Smooth muscle cell of the brain vasculature (primary cell): ENCODE results near the gene PTPDC1.
A peak's percentile ranks its signal among the peaks of the same experiment; 100 is the strongest.

Experiments used
- DNase-seq: peaks from one replicate; pipeline ENCODE4 v3.0.0-alpha.2; 2012; ENCODE audit warnings: low read depth, low spot score

Gene PTPDC1, protein sequence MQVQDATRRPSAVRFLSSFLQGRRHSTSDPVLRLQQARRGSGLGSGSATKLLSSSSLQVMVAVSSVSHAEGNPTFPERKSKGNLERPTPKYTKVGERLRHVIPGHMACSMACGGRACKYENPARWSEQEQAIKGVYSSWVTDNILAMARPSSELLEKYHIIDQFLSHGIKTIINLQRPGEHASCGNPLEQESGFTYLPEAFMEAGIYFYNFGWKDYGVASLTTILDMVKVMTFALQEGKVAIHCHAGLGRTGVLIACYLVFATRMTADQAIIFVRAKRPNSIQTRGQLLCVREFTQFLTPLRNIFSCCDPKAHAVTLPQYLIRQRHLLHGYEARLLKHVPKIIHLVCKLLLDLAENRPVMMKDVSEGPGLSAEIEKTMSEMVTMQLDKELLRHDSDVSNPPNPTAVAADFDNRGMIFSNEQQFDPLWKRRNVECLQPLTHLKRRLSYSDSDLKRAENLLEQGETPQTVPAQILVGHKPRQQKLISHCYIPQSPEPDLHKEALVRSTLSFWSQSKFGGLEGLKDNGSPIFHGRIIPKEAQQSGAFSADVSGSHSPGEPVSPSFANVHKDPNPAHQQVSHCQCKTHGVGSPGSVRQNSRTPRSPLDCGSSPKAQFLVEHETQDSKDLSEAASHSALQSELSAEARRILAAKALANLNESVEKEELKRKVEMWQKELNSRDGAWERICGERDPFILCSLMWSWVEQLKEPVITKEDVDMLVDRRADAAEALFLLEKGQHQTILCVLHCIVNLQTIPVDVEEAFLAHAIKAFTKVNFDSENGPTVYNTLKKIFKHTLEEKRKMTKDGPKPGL

DNA sequence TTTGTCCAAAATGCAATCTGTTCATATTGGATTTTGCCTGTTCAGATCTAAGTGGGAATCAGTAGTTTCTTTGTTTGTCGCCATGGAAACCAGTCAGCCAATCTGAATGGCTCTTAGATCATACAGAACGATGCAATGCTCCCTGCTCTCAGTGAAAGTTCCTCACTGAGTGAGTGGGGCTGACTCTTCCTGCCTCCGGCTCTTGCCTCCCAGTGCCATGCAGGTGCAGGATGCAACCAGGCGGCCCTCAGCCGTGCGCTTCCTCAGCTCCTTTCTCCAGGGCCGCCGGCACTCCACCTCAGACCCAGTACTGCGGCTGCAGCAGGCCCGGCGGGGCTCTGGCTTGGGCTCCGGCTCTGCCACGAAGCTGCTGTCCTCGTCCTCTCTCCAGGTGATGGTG lies at the start of gene PTPDC1:
Gene PTPDC1 (plus strand): TSS at position 151 of the 400 bp plus-strand sequence. CDS start 67 bp downstream, at position 218.
- DNase-seq, result no peak

DNA sequence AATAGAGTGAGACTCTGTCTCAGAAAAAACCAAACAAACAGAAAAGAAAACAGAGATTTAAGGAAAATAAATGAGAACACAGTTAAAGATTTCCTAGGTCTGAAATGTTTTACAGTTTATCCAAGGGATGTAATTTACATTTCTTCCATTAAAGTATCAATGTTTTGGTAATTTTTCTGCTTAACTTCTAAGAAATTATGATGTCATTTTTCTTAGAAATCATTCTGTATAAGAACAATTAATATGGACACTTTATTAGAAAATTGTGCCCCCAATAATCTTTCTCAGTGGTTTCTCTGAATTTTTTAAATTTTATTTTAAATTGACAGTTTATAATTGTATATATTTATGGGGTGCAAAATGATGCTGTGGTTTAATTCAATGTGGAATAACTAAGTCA lies 49.8 kb upstream of the PTPDC1 start:
- no peak for DNase-seq

DNA sequence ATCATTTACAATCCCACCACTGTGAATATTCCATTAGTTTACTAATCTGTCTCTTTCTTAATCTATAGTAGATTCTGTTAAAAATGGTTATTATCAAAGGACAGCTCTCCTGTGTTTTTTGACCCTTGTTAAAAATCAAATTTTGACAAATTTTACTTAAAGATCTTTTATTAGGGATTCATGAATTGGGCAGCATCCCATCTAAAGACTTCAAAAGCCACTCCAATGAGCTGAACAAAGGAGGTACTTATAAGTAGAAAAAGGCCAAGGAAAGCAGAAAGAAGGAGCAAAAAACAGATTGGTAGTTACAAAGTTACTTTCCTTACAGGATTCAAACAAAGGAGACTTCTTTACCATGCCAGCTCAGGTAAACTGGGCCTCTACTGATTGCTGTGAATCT lies 44.5 kb upstream of the PTPDC1 start:
- no peak for DNase-seq

DNA sequence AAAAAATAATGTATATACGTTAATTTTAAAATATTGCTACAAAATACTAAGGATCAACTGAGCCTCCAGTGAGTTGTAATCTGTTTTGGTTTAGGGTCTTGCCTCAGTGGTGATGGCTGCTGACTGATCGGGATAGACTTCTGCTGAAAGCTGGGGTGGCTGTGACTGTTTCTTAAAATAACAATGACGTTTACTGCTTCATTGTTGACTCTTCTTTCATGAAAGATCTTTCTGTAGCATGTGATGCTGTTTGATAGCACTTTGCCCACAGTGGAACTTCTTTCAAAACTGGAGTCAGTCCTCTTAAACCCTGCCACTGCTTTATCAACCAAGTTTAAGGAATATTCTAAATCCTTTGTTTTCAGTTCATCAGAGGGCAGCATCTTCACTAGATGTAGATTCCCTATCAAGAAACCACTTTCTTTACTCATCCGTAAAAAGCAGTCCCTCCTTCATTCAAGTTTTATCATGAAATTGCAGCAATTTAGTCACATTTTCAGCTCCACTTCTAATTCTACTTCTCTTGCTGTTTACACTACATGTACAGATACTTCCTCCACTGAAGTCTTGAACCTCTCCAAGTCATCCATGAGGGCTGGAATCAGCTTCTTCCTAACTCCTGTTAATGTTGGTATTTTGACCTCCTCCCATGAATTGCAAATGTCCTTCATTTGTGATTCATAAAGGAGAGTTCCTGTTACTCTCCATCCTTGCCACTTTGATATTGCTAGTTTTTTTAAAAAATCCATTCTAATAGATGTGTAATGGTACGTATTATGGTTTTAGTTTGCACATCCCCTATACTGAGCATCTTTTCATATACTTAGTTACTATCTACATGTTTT lies 41.5 kb upstream of the PTPDC1 start:
- DNase-seq, result no peak

DNA sequence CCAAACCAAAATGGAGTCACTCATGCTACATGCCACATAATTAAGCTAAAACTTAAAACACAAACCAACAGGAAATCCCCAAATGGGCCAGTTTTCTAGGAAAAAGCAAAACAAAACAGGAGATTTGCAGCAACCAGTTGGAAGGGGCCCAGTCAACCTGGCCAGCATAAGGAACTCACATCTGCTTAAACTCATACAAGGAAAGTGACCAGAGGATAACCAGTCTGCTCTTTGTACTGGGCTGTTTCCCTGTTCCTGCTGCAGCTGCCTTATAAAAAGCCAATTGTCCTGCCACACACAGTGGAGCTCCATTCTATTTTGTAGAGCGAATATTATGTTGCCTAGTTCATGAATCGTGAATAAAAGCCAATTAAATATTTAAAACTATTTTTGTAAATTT lies 29.5 kb upstream of the PTPDC1 start:
- DNase-seq, result no peak

DNA sequence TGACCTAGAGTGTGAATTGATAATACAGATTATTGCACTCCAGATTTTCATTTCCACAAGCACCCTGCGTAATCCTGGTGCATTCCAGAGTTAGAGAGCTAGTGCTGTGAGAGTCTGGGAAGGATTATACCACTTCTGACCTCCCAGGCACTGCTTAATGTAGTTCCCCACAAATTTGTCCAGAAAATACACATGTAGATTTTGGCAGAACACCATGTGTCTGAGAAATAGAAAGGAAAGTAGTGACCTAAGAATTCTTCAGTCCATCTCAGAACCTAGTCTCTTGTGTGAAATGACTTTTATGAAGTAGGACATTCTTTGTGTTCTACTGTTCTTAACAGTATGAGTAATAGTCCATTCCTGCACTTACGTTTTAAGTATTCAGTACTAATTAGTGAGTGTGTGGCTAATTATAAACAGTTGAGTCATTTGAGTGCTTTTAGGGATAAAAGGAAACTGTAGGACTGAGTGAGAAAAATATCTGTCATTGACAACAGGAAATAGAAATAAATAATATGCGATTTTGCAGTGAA lies 27.8 kb upstream of the PTPDC1 start:
- peak; percentile 26 for DNase-seq

DNA sequence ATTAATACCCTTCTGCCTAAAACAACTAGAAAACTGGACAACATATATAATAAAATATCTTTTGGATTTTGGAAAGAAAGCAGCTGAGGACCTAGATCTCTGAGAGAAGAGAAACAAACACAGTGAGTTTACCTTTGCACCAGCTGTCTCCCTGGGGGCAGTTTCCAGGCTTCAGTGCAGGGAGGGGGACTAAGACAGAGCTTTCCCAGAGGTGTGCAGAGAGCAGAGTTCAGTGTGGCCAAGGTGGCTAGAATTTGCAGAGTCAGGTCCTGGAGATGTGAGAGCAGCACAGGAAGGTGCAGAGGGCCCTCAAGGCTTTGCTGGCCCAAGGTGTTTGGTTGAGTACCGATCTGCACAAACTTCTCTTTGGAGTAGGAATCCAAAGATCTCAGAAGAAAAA lies 26.3 kb upstream of the PTPDC1 start:
- no peak for DNase-seq

DNA sequence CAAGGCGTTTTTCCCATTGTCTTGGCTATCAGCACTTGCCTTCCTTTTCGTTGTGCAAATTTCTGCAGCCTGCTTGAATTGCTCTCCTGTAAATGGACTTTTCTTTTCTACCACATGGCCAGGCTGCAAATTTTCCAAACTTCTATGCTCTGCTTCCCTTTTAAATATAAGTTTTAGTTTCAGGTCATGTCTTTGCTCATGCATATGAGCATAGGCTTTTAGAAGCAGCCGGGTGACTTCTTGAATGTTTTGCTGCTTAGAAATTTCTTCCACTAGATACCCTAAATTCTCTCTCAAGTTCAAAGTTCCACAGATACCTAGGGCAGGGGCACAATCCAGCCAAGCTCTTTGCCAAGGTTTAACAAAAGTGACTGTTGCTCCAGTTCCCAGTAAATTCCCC lies 22.4 kb upstream of the PTPDC1 start:
- DNase-seq, result no peak

DNA sequence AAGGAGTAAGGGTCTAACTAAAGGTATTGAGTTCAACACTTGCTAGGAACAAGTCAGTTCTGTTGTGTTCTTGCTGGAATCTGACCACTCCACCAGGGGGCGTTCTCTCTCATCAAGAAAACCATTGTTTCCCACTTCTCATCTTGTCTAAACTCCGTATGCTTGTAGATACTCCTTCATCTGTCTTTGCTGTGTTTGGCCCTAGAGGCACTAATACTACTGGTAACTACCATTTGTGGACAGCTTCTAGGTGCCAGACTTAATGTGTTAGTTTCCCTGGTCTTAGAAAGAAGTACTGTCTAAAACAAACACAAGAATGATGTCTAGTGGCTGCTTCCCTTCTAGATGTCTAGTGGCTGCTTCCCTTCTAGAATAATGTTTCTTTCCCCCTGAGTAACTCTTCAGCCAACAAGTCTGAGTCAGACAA lies 18.7 kb upstream of the PTPDC1 start:
- DNase-seq, result peak; percentile 89

DNA sequence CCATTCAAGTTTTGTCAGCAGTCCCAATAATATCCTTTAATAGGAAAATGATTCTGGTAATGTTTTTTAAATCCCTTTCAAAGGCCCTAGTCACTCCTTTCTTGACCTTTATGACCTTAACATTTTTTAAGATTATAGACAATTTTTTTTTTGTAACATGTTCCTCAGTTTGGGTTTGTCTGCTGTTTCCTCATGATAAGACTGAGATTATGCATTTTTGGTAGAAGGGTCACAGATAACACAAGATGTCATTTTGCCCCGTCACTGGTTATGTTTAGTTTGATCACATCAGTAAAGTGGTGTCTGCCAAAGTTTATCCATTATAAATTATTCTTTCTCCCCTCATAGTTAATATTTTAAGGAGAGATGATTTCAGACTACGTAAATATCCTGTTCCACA lies 16.0 kb upstream of the PTPDC1 start:
- DNase-seq, result no peak

DNA sequence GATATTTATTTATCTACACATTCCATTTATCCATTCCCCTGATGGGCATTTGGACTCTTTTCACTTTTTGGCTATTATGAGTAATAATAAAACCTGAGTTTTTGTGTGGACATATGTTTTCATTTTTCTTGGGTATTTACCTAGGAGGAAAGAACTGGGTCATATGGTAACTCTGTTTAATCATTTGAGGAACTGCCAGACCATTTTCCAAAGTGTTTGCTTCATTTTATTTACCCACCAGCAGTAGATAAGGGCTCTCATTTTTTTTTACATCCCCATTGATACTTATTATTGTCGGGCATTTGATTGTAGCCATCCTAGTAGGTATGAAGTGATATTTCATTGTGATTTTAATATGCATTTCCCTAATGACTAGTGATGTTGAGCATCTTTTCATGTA lies 7.7 kb upstream of the PTPDC1 start:
- no peak for DNase-seq

DNA sequence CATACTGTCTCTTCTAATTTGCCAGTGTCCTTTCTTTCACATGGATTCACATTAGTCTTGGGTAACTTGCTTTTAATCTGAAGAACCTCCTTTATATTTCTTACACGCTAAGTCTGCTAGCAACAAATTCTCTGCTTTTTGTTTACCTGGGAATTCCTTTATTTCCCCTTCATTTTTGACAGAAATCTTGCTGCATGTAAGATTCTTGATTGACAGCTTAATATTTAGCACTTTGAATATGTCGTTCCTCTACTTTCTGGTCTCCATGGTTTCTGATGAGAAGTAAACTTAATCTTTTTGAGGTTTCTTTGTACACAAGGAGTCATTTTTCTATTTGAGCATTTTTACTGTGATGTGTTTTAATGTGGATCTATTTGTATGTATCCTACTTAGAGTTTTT lies 6.2 kb upstream of the PTPDC1 start:
- no peak for DNase-seq

DNA sequence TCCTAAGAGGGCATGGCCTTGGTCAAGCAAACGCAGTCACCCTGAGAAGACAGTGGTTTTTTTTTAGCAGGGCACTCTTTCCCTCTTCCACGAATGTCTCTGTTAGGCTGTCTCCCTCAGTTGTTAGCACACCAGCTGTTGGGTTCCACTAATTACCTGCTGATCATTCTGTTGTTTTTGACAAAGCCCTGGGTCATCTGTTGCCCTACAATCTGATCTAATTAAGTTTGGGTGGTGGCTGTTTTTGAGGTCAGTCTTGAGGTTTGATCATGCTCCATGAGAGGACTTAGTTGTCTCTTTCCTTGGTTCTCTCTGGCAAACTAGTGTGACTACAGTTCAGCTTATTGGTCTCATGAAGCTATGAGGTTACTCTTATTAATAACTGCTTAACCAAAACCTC lies 5.0 kb upstream of the PTPDC1 start:
- no peak for DNase-seq

DNA sequence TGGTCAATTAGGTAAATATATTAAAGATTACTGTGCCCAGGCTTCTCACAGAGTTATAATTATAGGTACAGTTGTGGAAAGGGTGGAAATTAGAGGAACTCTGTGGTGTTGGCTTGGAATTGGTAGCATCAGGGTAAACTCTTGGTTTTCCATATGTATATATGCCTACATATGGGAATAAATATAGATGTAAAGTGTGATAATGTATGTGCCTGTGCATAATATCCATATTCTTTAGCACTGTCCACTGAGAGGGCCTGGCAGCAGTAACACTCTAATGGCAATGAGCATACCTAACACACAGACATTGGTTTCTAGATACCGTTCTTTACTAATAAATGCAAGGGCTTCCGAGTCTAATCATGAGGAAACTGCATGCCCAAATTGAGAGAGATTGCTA lies 4.0 kb upstream of the PTPDC1 start:
- DNase-seq, result no peak

DNA sequence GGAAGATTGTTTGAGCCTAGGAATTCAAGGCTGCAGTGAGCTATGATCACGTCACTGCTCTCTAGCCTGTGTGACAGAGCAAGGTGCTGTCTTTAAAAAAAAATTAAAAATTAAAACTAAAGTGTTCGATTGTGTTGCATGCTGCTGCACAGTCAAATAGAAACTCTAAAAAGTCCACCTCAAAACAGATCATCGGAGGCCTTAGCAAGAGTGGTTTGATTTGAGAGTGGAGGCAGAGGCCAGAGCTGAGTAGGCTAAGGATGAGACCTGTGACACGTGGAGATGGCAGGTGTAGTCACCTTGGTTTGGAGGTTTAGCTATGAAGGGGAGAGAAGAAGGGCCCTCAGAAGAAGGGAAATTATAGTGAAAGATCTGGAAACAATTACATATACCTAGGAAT lies 2.8 kb upstream of the PTPDC1 start:
- DNase-seq, result no peak

DNA sequence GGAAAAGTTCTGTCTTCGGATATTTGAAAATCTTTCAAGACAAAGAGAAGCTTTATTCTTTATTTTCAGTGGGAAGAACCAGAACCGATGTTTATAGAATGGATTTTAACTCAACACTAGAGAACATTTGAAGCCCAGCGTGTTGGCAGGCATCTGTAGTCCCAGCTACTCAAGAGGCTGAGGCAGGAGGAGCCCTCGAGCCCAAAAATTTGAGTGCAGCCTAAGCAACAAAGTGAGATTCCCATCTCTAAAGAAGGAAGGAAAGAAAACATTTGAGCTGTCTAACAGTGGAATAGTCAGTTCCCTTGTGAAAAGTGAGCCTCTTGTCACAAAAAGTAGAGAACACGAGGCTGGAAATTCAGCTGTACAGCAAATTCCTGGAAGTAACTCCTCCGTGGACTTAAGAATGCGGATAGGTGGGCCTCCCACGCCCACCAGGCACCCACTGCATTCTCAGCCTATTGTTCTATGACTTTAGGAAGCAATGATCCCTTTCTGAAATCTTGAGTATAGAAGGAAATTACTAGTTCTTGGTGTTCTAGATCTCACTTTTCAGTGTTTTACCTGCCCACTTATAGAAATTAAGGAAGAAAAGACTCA lies 2.3 kb upstream of the PTPDC1 start:
- DNase-seq, result no peak

DNA sequence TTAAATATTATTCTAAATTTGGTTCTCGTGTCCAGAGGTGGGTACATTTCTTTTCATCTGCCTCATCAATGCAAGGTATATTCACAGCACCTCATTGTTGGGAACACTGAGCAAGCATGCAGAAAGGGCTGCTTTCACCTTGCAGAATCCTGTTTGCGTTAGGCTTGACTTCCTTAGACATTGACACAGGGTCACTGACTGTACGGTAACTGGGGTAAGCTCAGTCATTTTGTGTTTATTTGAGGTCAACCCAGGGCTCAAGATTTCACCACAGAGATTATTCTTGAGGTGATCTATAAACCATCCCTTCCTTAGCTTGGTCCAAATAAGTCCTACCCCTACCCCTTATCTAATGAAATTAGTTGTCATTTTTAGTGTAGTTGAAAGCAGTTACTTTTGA lies 1.7 kb upstream of the PTPDC1 start:
- DNase-seq, result no peak

DNA sequence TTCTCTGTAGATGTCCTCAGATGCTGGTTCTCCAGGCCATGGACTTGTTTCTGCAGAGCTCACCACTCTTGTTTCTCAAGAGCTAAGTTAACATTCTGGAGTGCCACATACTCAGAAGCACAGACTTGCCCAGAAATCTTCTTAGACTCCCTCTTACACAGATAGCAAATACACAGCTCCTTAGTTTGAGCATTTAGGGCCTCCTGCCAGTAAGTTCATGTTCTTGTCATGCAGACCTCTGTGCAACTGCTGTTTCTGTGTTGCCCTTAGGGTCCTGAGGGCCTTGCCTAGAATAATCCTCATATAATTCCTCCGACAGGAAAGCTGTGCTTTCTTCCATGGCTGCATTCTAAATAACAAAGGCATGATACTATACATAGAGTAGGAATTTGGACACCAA lies 1.3 kb upstream of the PTPDC1 start:
- DNase-seq, result no peak

DNA sequence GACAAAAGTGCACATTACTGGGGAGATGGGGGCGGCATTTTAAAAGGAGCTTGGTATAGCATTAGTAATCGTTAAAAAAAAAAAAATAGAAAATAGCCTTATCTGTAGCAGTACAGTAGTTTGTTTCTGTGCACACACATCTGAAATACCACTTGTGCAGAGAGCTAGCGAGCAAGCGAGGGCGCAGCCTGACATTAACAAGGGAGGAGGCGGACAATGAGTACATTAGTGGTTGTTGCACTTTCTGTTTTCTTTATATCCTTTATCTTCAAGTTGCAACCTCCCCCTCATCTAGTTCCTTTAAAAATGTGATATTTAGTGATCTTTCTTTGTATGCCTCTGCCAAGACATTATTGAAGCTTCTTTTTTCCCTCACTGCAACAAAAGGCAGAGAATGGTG lies 880 bp upstream of the PTPDC1 start:
- no peak for DNase-seq

DNA sequence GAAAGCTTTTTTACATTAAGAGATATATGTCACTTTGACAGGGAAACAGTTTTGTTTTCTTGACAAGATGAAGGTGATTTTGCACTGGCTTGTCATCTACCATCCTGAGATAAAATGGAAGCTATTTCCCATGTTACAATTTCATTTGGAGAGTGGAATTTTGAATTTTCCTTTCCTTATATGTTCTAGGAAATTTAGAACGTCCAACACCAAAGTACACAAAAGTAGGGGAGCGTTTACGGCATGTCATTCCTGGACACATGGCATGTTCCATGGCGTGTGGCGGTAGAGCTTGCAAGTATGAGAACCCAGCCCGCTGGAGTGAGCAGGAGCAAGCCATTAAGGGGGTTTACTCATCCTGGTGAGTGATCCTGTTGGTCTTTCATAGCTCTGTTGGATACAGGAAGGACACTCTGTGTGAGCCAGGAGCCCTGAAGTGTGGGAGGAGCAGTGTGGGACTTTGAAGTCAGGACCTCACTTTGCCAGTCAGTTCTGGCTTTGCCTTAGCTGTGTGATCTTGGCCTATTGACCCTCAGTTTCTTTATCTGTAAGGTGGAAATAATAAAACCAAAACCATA lies 887 bp downstream of the PTPDC1 start:
- peak; percentile 63 for DNase-seq
